ENCODE measurements around the gene PDGFRB.

Gene PDGFRB

DNA sequence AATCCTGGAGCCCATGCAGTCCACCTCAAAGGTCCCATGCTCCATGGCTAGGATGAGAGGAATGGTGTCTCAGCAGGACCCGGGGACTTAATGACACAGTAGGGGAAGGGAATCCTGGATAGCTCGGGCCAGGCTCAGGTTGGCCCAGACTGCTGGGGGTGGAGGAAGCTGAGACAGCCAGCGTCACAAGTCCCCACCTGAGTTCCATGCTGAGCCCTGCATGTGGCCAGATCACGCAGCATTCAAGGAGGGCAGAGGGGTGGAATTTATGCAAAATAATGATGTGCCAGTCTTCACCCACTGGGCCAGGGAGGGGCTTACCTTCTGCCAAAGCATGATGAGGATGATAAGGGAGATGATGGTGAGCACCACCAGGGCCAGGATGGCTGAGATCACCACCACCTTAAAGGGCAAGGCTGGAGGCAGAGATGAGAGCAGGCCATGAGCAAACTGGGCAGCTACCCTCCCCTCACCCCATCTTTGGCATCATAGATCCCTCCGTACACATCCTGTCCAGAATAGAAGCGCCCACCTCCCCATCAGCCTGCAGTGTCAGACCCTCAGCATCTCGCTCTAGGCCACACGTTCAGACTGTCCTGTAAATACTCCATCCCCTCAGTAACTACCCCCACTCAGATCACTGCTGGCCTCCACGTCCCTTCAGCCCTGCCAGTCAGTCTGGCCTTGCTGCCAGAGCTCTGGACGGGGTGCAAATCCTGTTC is 29.3 kb downstream of the PDGFRB start:
- DNase-seq (ENCODE audit: low read depth) = no peak
- no peak overlapping the region for H3K4me3 ChIP-seq (ENCODE audit: low read depth, low read length)
- TF ChIP-seq, protein P1, sequence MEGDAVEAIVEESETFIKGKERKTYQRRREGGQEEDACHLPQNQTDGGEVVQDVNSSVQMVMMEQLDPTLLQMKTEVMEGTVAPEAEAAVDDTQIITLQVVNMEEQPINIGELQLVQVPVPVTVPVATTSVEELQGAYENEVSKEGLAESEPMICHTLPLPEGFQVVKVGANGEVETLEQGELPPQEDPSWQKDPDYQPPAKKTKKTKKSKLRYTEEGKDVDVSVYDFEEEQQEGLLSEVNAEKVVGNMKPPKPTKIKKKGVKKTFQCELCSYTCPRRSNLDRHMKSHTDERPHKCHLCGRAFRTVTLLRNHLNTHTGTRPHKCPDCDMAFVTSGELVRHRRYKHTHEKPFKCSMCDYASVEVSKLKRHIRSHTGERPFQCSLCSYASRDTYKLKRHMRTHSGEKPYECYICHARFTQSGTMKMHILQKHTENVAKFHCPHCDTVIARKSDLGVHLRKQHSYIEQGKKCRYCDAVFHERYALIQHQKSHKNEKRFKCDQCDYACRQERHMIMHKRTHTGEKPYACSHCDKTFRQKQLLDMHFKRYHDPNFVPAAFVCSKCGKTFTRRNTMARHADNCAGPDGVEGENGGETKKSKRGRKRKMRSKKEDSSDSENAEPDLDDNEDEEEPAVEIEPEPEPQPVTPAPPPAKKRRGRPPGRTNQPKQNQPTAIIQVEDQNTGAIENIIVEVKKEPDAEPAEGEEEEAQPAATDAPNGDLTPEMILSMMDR (conservative IDR thresholded peaks at IDR 0.05; ENCODE audit: low read depth, low read length) = no peak

DNA sequence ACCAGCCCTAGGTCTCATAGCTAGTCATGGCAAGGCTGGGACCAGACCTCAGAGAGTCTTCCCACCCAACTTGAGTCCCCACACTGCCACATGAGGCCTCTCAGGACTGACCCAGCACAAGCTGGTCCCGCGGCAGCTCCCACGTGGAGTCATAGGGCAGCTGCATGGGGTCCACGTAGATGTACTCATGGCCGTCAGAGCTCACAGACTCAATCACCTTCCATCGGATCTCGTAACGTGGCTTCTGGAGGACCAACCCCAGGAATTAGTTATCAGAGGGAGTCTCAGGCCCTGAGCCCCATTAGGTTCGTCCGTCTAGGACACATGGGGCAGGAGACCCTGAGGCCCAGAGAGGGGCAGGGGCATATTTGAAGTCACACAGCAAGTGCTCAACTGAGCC is 30.3 kb downstream of the PDGFRB start:
- no peak overlapping the region for H3K4me3 ChIP-seq (ENCODE audit: low read depth, low read length)
- DNase-seq (ENCODE audit: low read depth) = no peak
- TF ChIP-seq, protein P1 (conservative IDR thresholded peaks at IDR 0.05; ENCODE audit: low read depth, low read length) = no peak

DNA sequence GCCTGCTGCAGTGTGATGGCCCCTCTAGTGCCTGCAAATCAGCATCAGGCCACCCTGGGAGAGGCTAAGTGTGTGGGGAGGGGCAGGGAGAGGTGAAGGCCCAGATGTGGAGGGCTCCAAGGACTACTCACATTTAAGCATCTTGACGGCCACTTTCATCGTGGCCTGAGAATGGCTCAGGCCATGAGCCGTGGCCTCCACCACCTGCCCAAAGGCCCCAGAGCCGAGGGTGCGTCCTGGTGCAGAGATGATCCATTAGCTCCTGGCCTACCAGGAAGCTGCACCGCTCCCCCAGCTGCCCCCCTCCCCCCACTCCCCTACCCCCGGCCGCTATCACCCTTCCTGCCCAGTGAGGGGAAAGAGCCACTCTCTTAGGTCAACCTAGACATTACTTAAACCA is 31.0 kb downstream of the PDGFRB start:
- H3K4me3 ChIP-seq (ENCODE audit: low read depth, low read length) = no peak overlapping the region
- DNase-seq (ENCODE audit: low read depth) = no peak
- TF ChIP-seq, protein P1 (conservative IDR thresholded peaks at IDR 0.05; ENCODE audit: low read depth, low read length) = no peak

DNA sequence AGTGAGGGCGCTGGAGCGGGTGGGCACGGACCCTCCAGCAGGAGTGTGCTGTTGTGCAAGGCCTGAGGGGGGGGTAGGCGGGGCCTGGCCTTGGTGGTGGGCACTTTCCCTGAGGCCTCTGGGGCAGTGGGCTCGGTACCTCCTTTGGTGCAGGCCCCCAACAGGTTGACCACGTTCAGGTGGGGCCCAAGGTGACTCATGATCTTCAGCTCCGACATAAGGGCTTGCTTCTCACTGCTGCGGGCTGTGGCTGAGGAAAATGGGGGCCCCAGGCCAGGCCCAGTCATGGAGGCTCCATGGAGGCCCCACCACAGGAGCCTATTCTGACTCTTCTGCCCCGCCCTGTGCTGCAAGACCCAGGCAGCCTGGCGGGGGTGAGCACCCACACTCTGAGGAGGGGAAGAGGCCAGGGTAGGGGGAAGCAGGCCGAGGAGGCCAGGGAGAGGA is 31.5 kb downstream of the PDGFRB start:
- no peak for DNase-seq (ENCODE audit: low read depth)
- H3K4me3 ChIP-seq (ENCODE audit: low read depth, low read length) = no peak overlapping the region
- TF ChIP-seq, protein P1 (conservative IDR thresholded peaks at IDR 0.05; ENCODE audit: low read depth, low read length) = no peak

DNA sequence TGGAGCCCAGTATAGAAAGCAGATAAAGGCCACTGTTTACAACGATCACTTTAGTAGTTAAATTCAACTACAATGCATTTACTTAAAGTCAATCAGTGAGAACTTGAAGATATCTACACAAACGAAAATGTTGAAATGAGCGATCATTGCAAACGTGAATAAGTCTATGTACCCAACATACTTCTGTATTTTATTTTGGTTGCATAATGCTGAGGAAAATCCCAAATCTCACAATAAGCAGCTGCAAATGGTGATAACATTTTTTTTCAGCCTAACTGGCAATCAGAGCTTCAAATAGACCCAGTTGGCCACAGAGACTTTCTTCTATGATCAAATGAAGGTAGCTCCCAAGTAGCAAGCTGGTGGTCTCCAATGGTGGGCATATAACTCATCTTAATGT is 32.1 kb downstream of the PDGFRB start:
- TF ChIP-seq, protein P1 (conservative IDR thresholded peaks at IDR 0.05; ENCODE audit: low read depth, low read length) = no peak
- H3K4me3 ChIP-seq (ENCODE audit: low read depth, low read length) = no peak overlapping the region
- DNase-seq (ENCODE audit: low read depth) = no peak

DNA sequence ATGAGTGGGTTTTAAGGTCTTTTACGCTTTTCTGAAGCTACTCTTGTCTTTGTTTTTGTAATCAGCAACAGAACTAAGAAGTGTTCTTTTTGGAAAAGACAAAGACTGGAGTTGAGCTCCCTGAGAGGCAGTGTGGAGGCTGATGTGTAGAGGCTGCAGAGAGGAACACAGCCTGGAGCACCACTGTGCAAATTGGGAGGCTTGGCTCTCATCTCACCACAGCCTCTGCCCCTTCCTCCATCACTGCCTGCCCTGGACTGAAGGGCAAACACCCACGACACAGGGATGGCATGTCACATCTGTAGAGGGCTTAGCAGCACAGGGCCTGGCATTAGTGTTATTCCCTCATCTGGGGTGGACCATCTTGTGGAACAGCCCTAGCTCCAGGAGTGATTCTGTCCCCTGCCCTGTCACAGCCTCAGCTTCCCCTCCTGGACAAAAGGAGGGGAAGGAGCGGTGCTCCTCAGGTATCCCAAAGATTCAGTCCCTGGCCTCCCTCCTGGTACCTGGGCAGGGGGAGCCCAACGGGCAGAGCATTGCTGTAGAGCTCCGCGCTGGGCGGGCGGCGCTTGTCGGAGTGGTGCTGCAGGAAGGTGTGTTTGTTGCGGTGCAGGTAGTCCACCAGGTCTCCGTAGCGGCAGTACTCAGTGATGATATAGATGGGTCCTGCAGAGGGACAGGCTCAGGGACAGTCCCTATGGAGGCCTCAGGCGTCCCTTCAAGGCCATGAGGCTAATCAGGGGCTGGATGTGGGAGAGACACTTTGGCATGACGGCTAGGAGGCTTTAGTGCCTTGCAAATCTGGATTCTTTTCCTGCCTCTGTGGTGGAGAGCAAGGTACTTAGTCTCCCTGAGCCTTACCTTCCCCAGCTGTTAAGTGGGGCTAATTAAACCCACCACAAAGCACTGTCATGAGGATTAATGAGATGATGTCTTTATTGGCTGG is 32.8 kb downstream of the PDGFRB start:
- TF ChIP-seq, protein P1 (conservative IDR thresholded peaks at IDR 0.05; ENCODE audit: low read depth, low read length) = no peak
- no peak for DNase-seq (ENCODE audit: low read depth)
- H3K4me3 ChIP-seq (ENCODE audit: low read depth, low read length) = no peak overlapping the region
